ENCODE results near the gene OSBPL6.

- TF ChIP-seq, protein P1, sequence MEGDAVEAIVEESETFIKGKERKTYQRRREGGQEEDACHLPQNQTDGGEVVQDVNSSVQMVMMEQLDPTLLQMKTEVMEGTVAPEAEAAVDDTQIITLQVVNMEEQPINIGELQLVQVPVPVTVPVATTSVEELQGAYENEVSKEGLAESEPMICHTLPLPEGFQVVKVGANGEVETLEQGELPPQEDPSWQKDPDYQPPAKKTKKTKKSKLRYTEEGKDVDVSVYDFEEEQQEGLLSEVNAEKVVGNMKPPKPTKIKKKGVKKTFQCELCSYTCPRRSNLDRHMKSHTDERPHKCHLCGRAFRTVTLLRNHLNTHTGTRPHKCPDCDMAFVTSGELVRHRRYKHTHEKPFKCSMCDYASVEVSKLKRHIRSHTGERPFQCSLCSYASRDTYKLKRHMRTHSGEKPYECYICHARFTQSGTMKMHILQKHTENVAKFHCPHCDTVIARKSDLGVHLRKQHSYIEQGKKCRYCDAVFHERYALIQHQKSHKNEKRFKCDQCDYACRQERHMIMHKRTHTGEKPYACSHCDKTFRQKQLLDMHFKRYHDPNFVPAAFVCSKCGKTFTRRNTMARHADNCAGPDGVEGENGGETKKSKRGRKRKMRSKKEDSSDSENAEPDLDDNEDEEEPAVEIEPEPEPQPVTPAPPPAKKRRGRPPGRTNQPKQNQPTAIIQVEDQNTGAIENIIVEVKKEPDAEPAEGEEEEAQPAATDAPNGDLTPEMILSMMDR (IDR thresholded peaks at IDR 0.05) = no peak
- no peak for TF ChIP-seq POLR2A (IDR thresholded peaks at IDR 0.05)
These were observed 6.5 kb upstream of the OSBPL6 start for GRCh38 chr2:178187861-178188260.
